SK-N-SH (cell line): ENCODE measurements around the gene FNDC3B. TPM values are rescaled to one million over a fixed set of nuclear protein-coding genes. Genes with fewer than 3 reads are reported as not detected.

Experiments used
- CTCF ChIA-PET: fragments of 300-600, 350-600 bp; formaldehyde crosslinking; extraction: SDS; loops from one replicate; lab custom pipeline; 2021; lab: Yijun Ruan, JAX
- POLR2A ChIA-PET: fragments of 350-600 bp; sonication (Branson Sonifier 250); formaldehyde crosslinking; extraction: SDS; loops from one replicate; lab custom pipeline; 2020; ENCODE audit warnings: antibody characterized with exemption, inconsistent platforms; lab: Yijun Ruan, JAX
- DNase-seq: peaks from one replicate; pipeline ENCODE4 v3.0.0; 2012
- H2AFZ ChIP-seq: fragments of 200-600 bp; sonication (generic); 2 replicates; pipeline ENCODE4 v1.8.1; 2016; ENCODE audit warnings: antibody characterized with exemption, mild to moderate bottlenecking, low read depth
- H3F3A ChIP-seq: fragments of 200-600 bp; sonication (generic); replicated peaks from 2 replicates; pipeline ENCODE3; 2016; ENCODE audit warnings: antibody characterized with exemption, mild to moderate bottlenecking; ENCODE audit not compliant: insufficient read depth
- H3K27ac ChIP-seq, 2 experiments: fragments of 200-500 bp in 1 of 2; fragments of 200-600 bp in 1 of 2; sonication (Bioruptor generic) in 1 of 2; sonication (generic), shearing (Covaris generic) in 1 of 2; 2 replicates each; pipeline versions ENCODE4 v1.5.1 to v1.6.1; 2014 to 2016; ENCODE audit warnings: low read depth in 2 of 2, inconsistent platforms in 1 of 2, low read length in 1 of 2, mild to moderate bottlenecking in 1 of 2, mixed read lengths in 1 of 2
- H3K27me3 ChIP-seq: fragments of 200-600 bp; sonication (generic), shearing (Covaris generic); 2 replicates; pipeline ENCODE4 v1.6.1; 2016; ENCODE audit warnings: mixed run types; ENCODE audit not compliant: insufficient read depth
- H3K36me3 ChIP-seq, 2 experiments: fragments of 200-500 bp in 1 of 2; fragments of 200-600 bp in 1 of 2; sonication (Bioruptor generic) in 1 of 2; sonication (generic) in 1 of 2; replicated peaks in 1 of 2; 2 replicates each; pipeline versions ENCODE3 to v1.5.1; 2014 to 2016; ENCODE audit warnings: low read length in 1 of 2, mild to moderate bottlenecking in 1 of 2; ENCODE audit not compliant: insufficient read depth in 2 of 2, control insufficient read depth in 1 of 2
- H3K4me1 ChIP-seq, 2 experiments: fragments of 200-500 bp in 1 of 2; fragments of 200-600 bp in 1 of 2; sonication (Bioruptor generic) in 1 of 2; sonication (generic), shearing (Covaris generic) in 1 of 2; 2 replicates each; pipeline versions ENCODE4 v1.5.1 to v1.6.1; 2014 to 2016; ENCODE audit warnings: low read depth in 1 of 2, low read length in 1 of 2, mixed run types in 1 of 2; ENCODE audit not compliant: insufficient read depth in 2 of 2, control insufficient read depth in 1 of 2
- H3K4me2 ChIP-seq: fragments of 200-600 bp; sonication (generic), shearing (Covaris generic); 2 replicates; pipeline ENCODE4 v1.6.1; 2017; ENCODE audit warnings: mixed run types
- H3K4me3 ChIP-seq, 2 experiments: fragments of 200-500 bp in 1 of 2; fragments of 200-600 bp in 1 of 2; sonication (Bioruptor generic) in 1 of 2; sonication (generic), shearing (Covaris generic) in 1 of 2; 2 replicates each; pipeline versions ENCODE4 v1.5.1 to v1.8.1; 2014 to 2016; ENCODE audit warnings: low read depth in 2 of 2, inconsistent platforms in 1 of 2, low read length in 1 of 2, mild to moderate bottlenecking in 1 of 2, mixed read lengths in 1 of 2, moderate library complexity in 1 of 2
- H3K79me2 ChIP-seq: fragments of 200-600 bp; sonication (generic); 2 replicates; pipeline ENCODE4 v1.8.1; 2017; ENCODE audit warnings: mild to moderate bottlenecking; ENCODE audit not compliant: insufficient read depth
- H3K9ac ChIP-seq: fragments of 200-600 bp; sonication (generic); 2 replicates; pipeline ENCODE4 v1.6.1; 2017; ENCODE audit warnings: mixed run types
- H3K9me2 ChIP-seq: fragments of 200-600 bp; sonication (generic); 2 replicates; pipeline ENCODE4 v1.6.1; 2017; ENCODE audit warnings: mixed run types
- H3K9me3 ChIP-seq: fragments of 200-600 bp; sonication (generic); 2 replicates; pipeline ENCODE4 v1.6.1; 2017; ENCODE audit warnings: mixed run types, mild to moderate bottlenecking, moderate library complexity
- H4K20me1 ChIP-seq: fragments of 200-600 bp; sonication (generic); 2 replicates; pipeline ENCODE4 v1.6.1; 2017; ENCODE audit warnings: mild to moderate bottlenecking, mixed run types; ENCODE audit not compliant: insufficient read depth
- ELF1 ChIP-seq: IDR thresholded peaks from 2 replicates; pipeline ENCODE4 v1.4.0; 2012
- FOSL2 ChIP-seq: IDR thresholded peaks from 2 replicates; pipeline ENCODE4 v1.4.0; 2012; ENCODE audit warnings: low read depth, mild to moderate bottlenecking, moderate library complexity, borderline replicate concordance
- GABPA ChIP-seq: IDR thresholded peaks from 2 replicates; pipeline ENCODE4 v1.4.0; 2012; ENCODE audit warnings: low read depth, mild to moderate bottlenecking
- JUND ChIP-seq: IDR thresholded peaks from 2 replicates; pipeline ENCODE4 v1.4.0; 2012
- MEF2A ChIP-seq: IDR thresholded peaks from 2 replicates; pipeline ENCODE4 v1.4.0; 2012; ENCODE audit warnings: low read depth, borderline replicate concordance
- POLR2AphosphoS5 ChIP-seq: IDR thresholded peaks from 2 replicates; pipeline ENCODE4 v1.6.1; 2012; ENCODE audit warnings: low read depth, low read length
- RXRA ChIP-seq: IDR thresholded peaks from 2 replicates; pipeline ENCODE4 v1.4.0; 2012; ENCODE audit warnings: low read depth, mild to moderate bottlenecking, borderline replicate concordance
- SIN3A ChIP-seq: IDR thresholded peaks from 2 replicates; pipeline ENCODE4 v1.6.1; 2012; ENCODE audit warnings: low read depth, mild to moderate bottlenecking, low read length, moderate library complexity, borderline replicate concordance
- TAF1 ChIP-seq: IDR thresholded peaks from 2 replicates; pipeline ENCODE4 v1.6.1; 2012; ENCODE audit warnings: low read depth, mild to moderate bottlenecking, low read length, moderate library complexity, borderline replicate concordance
- YY1 ChIP-seq: IDR thresholded peaks from 2 replicates; pipeline ENCODE4 v1.4.0; 2012; ENCODE audit warnings: low read depth, mild to moderate bottlenecking
- ZBTB33 ChIP-seq: IDR thresholded peaks from 2 replicates; pipeline ENCODE4 v1.4.0; 2012; ENCODE audit warnings: low read depth, borderline replicate concordance
- WGBS: methylation state at CpG from one replicate; pipeline ENCODE4 v1.1.6; 2017; ENCODE audit warnings: low lambda C conversion rate; 5-methylcytosine and 5-hydroxymethylcytosine counted together
- polyA plus RNA-seq, 3 experiments: library from polyadenylated mRNA; depleted of rRNA; stranded (reverse); fragments of >200 nt; gene quantifications; 2 replicates each; pipeline ENCODE4 v1.2.3, GENCODE V29; 2012

The FNDC3B gene
- polyA plus RNA-seq, 1 of the 3 experiments (the other 2 are of a cell fraction) = 10.4 TPM

- H3K4me2 ChIP-seq = no peak overlapping the region
- no peak for DNase-seq
- CTCF ChIA-PET = interaction anchor here (1.4 kb wide), 1 partner anchor 318 kb away, joined by 4 read pairs; no protein-coding TSS in a partner anchor
- no peaks in the 10 kb centered on the region for H4K20me1 ChIP-seq
- no peak overlapping the region for H3K9ac ChIP-seq
- H3K79me2 ChIP-seq = no peaks in the 10 kb centered on the region
- H3K27ac ChIP-seq = no peak overlapping the region
- WGBS = 84% methylated on average over 5 of the region's 5 CpGs
- H3K9me3 ChIP-seq = no peaks in the 10 kb centered on the region
- no peaks in the 10 kb centered on the region for H3K9me2 ChIP-seq
- no peaks in the 10 kb centered on the region; a peak in 1 of 4 replicates for H3K4me1 ChIP-seq
- TF ChIP-seq YY1 (no peak), SIN3A (no peak)
- TF ChIP-seq, all 33 proteins: peak for 0
- no peaks in the 10 kb centered on the region for H3F3A ChIP-seq
- no peaks in the 10 kb centered on the region for H3K27me3 ChIP-seq
- no peaks in the 10 kb centered on the region for H3K36me3 ChIP-seq
- no peak overlapping the region for H2AFZ ChIP-seq
- H3K4me3 ChIP-seq = no peak overlapping the region
- POLR2A ChIA-PET = no interaction called here
Measured at GRCh38 chr3:172014145-172014544, 25.2 kb upstream of the FNDC3B start.

DNA sequence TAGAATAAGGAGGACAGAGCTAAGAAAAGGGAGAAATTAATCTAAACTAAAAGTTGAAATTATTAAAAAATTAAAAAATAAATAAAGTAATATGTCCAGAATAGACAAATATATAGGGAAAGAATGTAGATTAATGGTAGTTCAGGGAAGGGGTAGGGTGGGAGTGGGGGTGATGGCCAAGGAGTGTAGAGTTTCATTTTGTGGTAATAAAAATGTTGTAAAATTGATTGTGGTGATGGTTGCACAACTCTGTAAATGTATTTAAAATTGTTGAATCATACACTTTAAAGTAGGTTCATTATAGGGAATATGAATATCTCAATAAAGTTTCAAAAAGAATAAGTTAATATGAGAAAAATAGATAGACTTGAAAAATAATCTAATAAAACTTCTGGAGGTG is 21.0 kb upstream of the FNDC3B start:
- Histone ChIP-seq H3K9ac (no peak overlapping the region), H3K36me3 (no peaks in the 10 kb centered on the region), H3K4me1 (no peaks in the 10 kb centered on the region), H3F3A (no peaks in the 10 kb centered on the region), H2AFZ (no peak overlapping the region), H3K79me2 (no peaks in the 10 kb centered on the region), H3K9me3 (no peaks in the 10 kb centered on the region), H3K27ac (no peak overlapping the region), H3K27me3 (no peaks in the 10 kb centered on the region), H3K4me3 (no peak overlapping the region), H4K20me1 (no peaks in the 10 kb centered on the region), H3K4me2 (no peak overlapping the region), H3K9me2 (no peaks in the 10 kb centered on the region)
- no peak for DNase-seq
- TF ChIP-seq TAF1 (no peak), MEF2A (no peak), ZBTB33 (no peak), POLR2AphosphoS5 (no peak), JUND (no peak), GABPA (no peak), RXRA (no peak), ELF1 (no peak)
- ChIA-PET CTCF (no interaction called here), POLR2A (no interaction called here)

- H3K4me3 ChIP-seq = no peak overlapping the region
- DNase-seq = no peak
- no peak overlapping the region for H3K4me2 ChIP-seq
- no peaks in the 10 kb centered on the region for H3K4me1 ChIP-seq
- H2AFZ ChIP-seq = no peak overlapping the region
- no peak overlapping the region for H3K9ac ChIP-seq
- no peaks in the 10 kb centered on the region for H4K20me1 ChIP-seq
- 89% methylated on average over 2 of the region's 2 CpGs for WGBS
- H3K36me3 ChIP-seq = no peaks in the 10 kb centered on the region
- no peaks in the 10 kb centered on the region for H3F3A ChIP-seq
- CTCF ChIA-PET = interaction anchor here (0.8 to 1.6 kb wide), 3 partner anchors 14 to 311 kb away, joined by 3 to 4 read pairs (median 3); no protein-coding TSS in a partner anchor
- POLR2A ChIA-PET = no interaction called here
- H3K9me2 ChIP-seq = no peaks in the 10 kb centered on the region
- H3K9me3 ChIP-seq = no peaks in the 10 kb centered on the region
- no peak for TF ChIP-seq FOSL2
- H3K79me2 ChIP-seq = no peaks in the 10 kb centered on the region
- no peaks in the 10 kb centered on the region for H3K27me3 ChIP-seq
- no peak overlapping the region for H3K27ac ChIP-seq
Measured at GRCh38 chr3:172020763-172021162, 18.6 kb upstream of the FNDC3B start.
